Gastroesophageal sphincter (tissue), 3 donors: Measurements from ENCODE around the gene SLC12A1.

ENCODE experiments used
- CTCF ChIP-seq, 4 experiments: fragments of 200-600 bp in 2 of 4; fragments of 450-650 bp in 2 of 4; sonication (generic) in 1 of 4; IDR thresholded peaks; one replicate each; pipeline ENCODE4 v1.5.1; 2017 to 2019; ENCODE audit warnings: antibody characterized with exemption in 4 of 4, mild to moderate bottlenecking in 2 of 4, moderate library complexity in 2 of 4
- EP300 ChIP-seq: sonication (generic); formaldehyde crosslinking; IDR thresholded peaks from one replicate; pipeline ENCODE4 v1.6.1; 2017; ENCODE audit warnings: antibody characterized with exemption, mild to moderate bottlenecking
- POLR2A ChIP-seq, 2 donors: fragments of 450-650 bp; IDR thresholded peaks; one replicate each; pipeline ENCODE4 v1.6.1; 2017; ENCODE audit warnings: antibody characterized with exemption in 2 of 2, mild to moderate bottlenecking in 2 of 2, moderate library complexity in 1 of 2
- POLR2AphosphoS5 ChIP-seq: sonication (generic); formaldehyde crosslinking; IDR thresholded peaks from one replicate; pipeline ENCODE4 v1.6.1; 2017; ENCODE audit warnings: antibody characterized with exemption

- TF ChIP-seq EP300, result no peak
- TF ChIP-seq POLR2A (IDR thresholded peaks at IDR 0.05), result no peak
- TF ChIP-seq CTCF (IDR thresholded peaks at IDR 0.05), result no peak
- no peak for TF ChIP-seq POLR2AphosphoS5
Measured at GRCh38 chr15:48331796-48332641, 125.9 kb downstream of the SLC12A1 start.
